Psoas muscle (tissue), 8 donors: Measurements from ENCODE around the gene FRAT2. TPM values are rescaled to one million over a fixed set of nuclear protein-coding genes. Genes with fewer than 3 reads are reported as not detected.

ENCODE experiments used
- ATAC-seq, 4 donors: fragments of 200-7000 bp; cut with Tn5 transposase; one replicate each; pipeline ENCODE4 v1.9.1; 2020; ENCODE audit warnings: moderate library complexity in 3 of 4, mild to moderate bottlenecking in 2 of 4
- DNase-seq, 2 donors: peaks; one replicate each; pipeline ENCODE4 v3.0.0-alpha.2; 2020
- H3K27ac ChIP-seq: fragments of 200-600 bp; one replicate; pipeline ENCODE4 v1.8.0; 2022
- H3K27me3 ChIP-seq, 3 donors: fragments of 200-600 bp in 1 of 3; one replicate each; pipeline versions ENCODE4 v1.6.1 to v1.8.0; 2013 to 2022; ENCODE audit warnings: low read length in 2 of 3, mild to moderate bottlenecking in 2 of 3, moderate library complexity in 1 of 3; ENCODE audit not compliant: insufficient read depth in 3 of 3
- H3K36me3 ChIP-seq, 2 donors: fragments of 200-600 bp in 1 of 2; one replicate each; pipeline versions ENCODE4 v1.6.1 to v1.8.0; 2013 to 2022; ENCODE audit warnings: low read depth in 1 of 2, mild to moderate bottlenecking in 1 of 2, moderate library complexity in 1 of 2; ENCODE audit not compliant: insufficient read depth in 1 of 2
- H3K4me1 ChIP-seq: fragments of 200-600 bp; one replicate; pipeline ENCODE4 v1.8.0; 2022
- H3K4me3 ChIP-seq: fragments of 200-600 bp; one replicate; pipeline ENCODE4 v1.8.0; 2022; ENCODE audit warnings: mild to moderate bottlenecking
- H3K9me3 ChIP-seq: fragments of 200-600 bp; one replicate; pipeline ENCODE4 v1.8.0; 2022
- CTCF ChIP-seq: fragments of 200-600 bp; IDR thresholded peaks from one replicate; pipeline ENCODE4 v1.8.0; 2022; ENCODE audit warnings: antibody characterized with exemption
- WGBS, 3 donors: extraction: QIAGEN DNeasy Blood & Tissue Kit; methylation state at CpG; one replicate each; pipeline versions ENCODE4 v1.1.6 to v1.1.7; 2013; 5-methylcytosine and 5-hydroxymethylcytosine counted together
- intact Hi-C, 2 donors: fragments of 100-400 bp; cut with DNase I; formaldehyde crosslinking; loops; one replicate each; pipeline versions ENCODE4 v1.11.0 to v1.14.2; 2022
- polyA plus RNA-seq, 3 donors: library from polyadenylated mRNA; stranded (reverse); fragments of 200-250 nt; gene quantifications; one replicate each; pipeline ENCODE4 v1.2.3, GENCODE V29; 2013
- total RNA-seq, 4 donors: library from RNA; stranded (reverse); fragmentation: NEBNext Ultra II Directional in 2 of 4; extraction: Animal tissue kit (Norgen Biotek cat#: 25700) in 2 of 4; gene quantifications; one replicate each; pipeline versions ENCODE4 v1.2.1 to v1.2.4, GENCODE V29; 2021 to 2023
- donor health status: healthy with polysubstance abuse.
- donor health status: DM: no; HTN: no; CAD: no; lungs with moderate emphysema.
- donor health status: Bipolar disorder and iron deficiency.
- donor health status: healthy.
- donor health status: DM: yes; HTN: yes; CAD: no.
- donor health status: DM: no; HTN: no; CAD: no.
- donor health status: DM: no; HTN: no; CAD: no.
- donor health status: DM: yes; HTN: yes; CAD: no.

The FRAT2 gene
- total and polyA plus RNA-seq, 7 donors, result 3.2 to 28.4 (median 7.3) TPM

GRCh38 chr10:97328646-97329453, 5.7 kb downstream of the FRAT2 start:
- Histone ChIP-seq H3K9me3 (no peaks in the 10 kb centered on the region), H3K27ac (no peak overlapping the region), H3K27me3 (no peaks in the 10 kb centered on the region), H3K4me3 (no peak overlapping the region), H3K4me1 (peaks cover 16% of the 10 kb centered on the region), H3K36me3 (peaks cover 3 to 9% of the 10 kb centered on the region in 2 donors)
- WGBS, 3 donors, result 71 to 78% (median 77%) methylated on average over 3 of the region's 3 CpGs
- intact Hi-C loops, result no loop called here
- ATAC-seq (no peak), DNase-seq (no peak)
- no peak for TF ChIP-seq CTCF

GRCh38 chr10:97327348-97328294, 6.9 kb downstream of the FRAT2 start:
- intact Hi-C loops, result no loop called here
- Histone ChIP-seq H3K27me3 (no peaks in the 10 kb centered on the region), H3K4me1 (peaks cover 16% of the 10 kb centered on the region), H3K4me3 (no peak overlapping the region), H3K27ac (no peak overlapping the region), H3K36me3 (peaks cover 3 to 9% of the 10 kb centered on the region in 2 donors), H3K9me3 (no peaks in the 10 kb centered on the region)
- DNase-seq (no peak), ATAC-seq (no peak)
- TF ChIP-seq CTCF, result no peak
- WGBS, 3 donors, result 79 to 88% (median 82%) methylated on average over 7 of the region's 7 CpGs

GRCh38 chr10:97325754-97326153, 8.8 kb downstream of the FRAT2 start:
- Histone ChIP-seq H3K27me3 (no peaks in the 10 kb centered on the region), H3K27ac (no peak overlapping the region), H3K4me1 (peaks cover 6% of the 10 kb centered on the region), H3K4me3 (no peak overlapping the region), H3K36me3 (peaks cover 3 to 9% of the 10 kb centered on the region in 2 donors), H3K9me3 (no peaks in the 10 kb centered on the region)
- ATAC-seq (no peak), DNase-seq (no peak)
- TF ChIP-seq CTCF, result no peak
- intact Hi-C loops, result no loop called here
- 83 to 86% (median 85%) methylated on average over 9 of the region's 9 CpGs for WGBS, 3 donors

GRCh38 chr10:97323501-97323900, 11.0 kb downstream of the FRAT2 start:
- TF ChIP-seq CTCF, result no peak
- no peaks in the 10 kb centered on the region for H3K27me3 ChIP-seq
- no peak overlapping the region for H3K4me3 ChIP-seq
- WGBS, 3 donors, result 86 to 87% (median 86%) methylated on average over 4 of the region's 4 CpGs
- ATAC-seq, result no peak
- no peaks in the 10 kb centered on the region for H3K36me3 ChIP-seq
- no peak overlapping the region for H3K27ac ChIP-seq
- H3K9me3 ChIP-seq, result no peaks in the 10 kb centered on the region
- intact Hi-C loops, result no loop called here
- DNase-seq, result no peak
- H3K4me1 ChIP-seq, result peaks cover 9% of the 10 kb centered on the region
